Tibial nerve (tissue), 4 donors: ENCODE results near the gene ZSWIM3. TPM values are rescaled to one million over a fixed set of nuclear protein-coding genes. Genes with fewer than 3 reads are reported as not detected.
"Not testable (repeated sequence)": the region's sequence is repeated elsewhere in the genome, so short reads cannot be mapped to it uniquely, and the experiment has no call there.

Experiments
- DNase-seq, 2 donors: peaks; one replicate each; pipeline ENCODE4 v3.0.0-alpha.2; 2019; ENCODE audit warnings: low spot score in 2 of 2
- H3K27ac ChIP-seq, 4 donors: fragments of 200-600 bp; sonication (generic) in 3 of 4; one replicate each; pipeline ENCODE4 v1.5.1; 2017 to 2019; ENCODE audit warnings: mild to moderate bottlenecking in 1 of 4
- H3K27me3 ChIP-seq, 2 donors: fragments of 200-600 bp; sonication (generic) in 1 of 2; one replicate each; pipeline versions ENCODE4 v1.5.1 to v1.6.0; 2017 to 2019
- H3K36me3 ChIP-seq, 3 donors: fragments of 200-600 bp; sonication (generic); one replicate each; pipeline ENCODE4 v1.5.1; 2018 to 2019
- H3K4me1 ChIP-seq, 4 donors: fragments of 200-600 bp; sonication (generic) in 3 of 4; one replicate each; pipeline ENCODE4 v1.5.1; 2017 to 2019
- H3K4me3 ChIP-seq, 4 donors: fragments of 200-600 bp; sonication (generic) in 3 of 4; one replicate each; pipeline ENCODE4 v1.5.1; 2017 to 2019; ENCODE audit warnings: mild to moderate bottlenecking in 1 of 4, moderate library complexity in 1 of 4
- H3K9me3 ChIP-seq, 4 donors: fragments of 200-600 bp; sonication (generic) in 3 of 4; one replicate each; pipeline ENCODE4 v1.5.1; 2017 to 2019
- EP300 ChIP-seq, 2 donors: sonication (generic); formaldehyde crosslinking; IDR thresholded peaks; one replicate each; pipeline ENCODE4 v1.6.1; 2017; ENCODE audit warnings: antibody characterized with exemption in 2 of 2, mild to moderate bottlenecking in 1 of 2
- POLR2A ChIP-seq, 2 donors: fragments of 450-650 bp; IDR thresholded peaks; one replicate each; pipeline ENCODE4 v1.6.1; 2017; ENCODE audit warnings: antibody characterized with exemption in 2 of 2, mild to moderate bottlenecking in 2 of 2, moderate library complexity in 2 of 2
- WGBS, 2 donors: methylation state at CpG; one replicate each; pipeline ENCODE4 v1.1.5; 2018; 5-methylcytosine and 5-hydroxymethylcytosine counted together
- total RNA-seq, 4 donors: library from RNA; depleted of rRNA; stranded (reverse); fragments of >200 nt; gene quantifications; one replicate each; pipeline ENCODE4 v1.1.0, GENCODE V29; 2016
- TF ChIP-seq, protein P1 (sequence below), 5 experiments: fragments of 200-600 bp in 3 of 5; fragments of 450-650 bp in 2 of 5; sonication (generic) in 3 of 5; IDR thresholded peaks; one replicate each; pipeline ENCODE4 v1.5.1; 2016 to 2019; ENCODE audit warnings: antibody characterized with exemption in 5 of 5, mild to moderate bottlenecking in 3 of 5, moderate library complexity in 2 of 5

ZSWIM3 gene
- total RNA-seq, 4 donors from 2014 or later: 3.1 to 6.3 (median 4.8) TPM

DNA sequence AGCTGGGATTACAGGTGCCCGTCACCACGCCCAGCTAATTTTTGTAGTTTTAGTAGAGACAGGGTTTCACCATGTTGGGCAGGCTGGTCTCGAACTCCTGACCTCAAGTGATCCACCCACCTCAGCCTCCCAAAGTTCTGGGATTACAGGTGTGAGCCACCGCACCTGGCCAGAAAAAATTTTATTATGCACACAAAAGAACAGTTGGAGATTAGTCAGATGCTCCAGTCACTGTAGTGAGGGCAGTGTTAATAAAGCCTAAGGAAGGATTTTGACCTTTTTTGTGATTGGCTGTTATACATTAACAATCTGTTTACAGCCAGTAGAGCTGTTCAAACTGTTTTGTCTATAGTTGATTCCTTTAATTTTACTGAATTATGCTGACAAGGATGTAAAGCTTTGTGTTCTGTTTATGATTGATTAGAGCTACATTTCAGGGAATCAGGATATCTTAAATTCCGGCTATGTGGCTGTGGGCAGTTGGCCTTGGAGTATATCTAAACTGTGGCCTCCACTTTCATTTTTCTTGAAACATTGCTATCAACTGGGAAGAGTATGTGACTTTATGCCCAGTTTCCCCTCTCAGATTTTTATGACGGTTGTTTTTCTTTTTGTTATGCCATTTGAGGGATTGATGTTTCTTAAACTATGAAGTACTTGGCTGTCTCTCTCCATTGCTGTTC lies 9.9 kb downstream of the ZSWIM3 start:
- peaks cover 0 to 4% (median 0%) of the 10 kb centered on the region in 3 donors for H3K36me3 ChIP-seq
- H3K27ac ChIP-seq: no peak overlapping the region
- H3K27me3 ChIP-seq: no peaks in the 10 kb centered on the region
- DNase-seq: no peak
- no peaks in the 10 kb centered on the region for H3K9me3 ChIP-seq
- H3K4me1 ChIP-seq: no peaks in the 10 kb centered on the region
- H3K4me3 ChIP-seq: no peak overlapping the region
- TF ChIP-seq POLR2A (IDR thresholded peaks at IDR 0.05) (no peak), EP300 (IDR thresholded peaks at IDR 0.05) (no peak)
- TF ChIP-seq, protein P1, sequence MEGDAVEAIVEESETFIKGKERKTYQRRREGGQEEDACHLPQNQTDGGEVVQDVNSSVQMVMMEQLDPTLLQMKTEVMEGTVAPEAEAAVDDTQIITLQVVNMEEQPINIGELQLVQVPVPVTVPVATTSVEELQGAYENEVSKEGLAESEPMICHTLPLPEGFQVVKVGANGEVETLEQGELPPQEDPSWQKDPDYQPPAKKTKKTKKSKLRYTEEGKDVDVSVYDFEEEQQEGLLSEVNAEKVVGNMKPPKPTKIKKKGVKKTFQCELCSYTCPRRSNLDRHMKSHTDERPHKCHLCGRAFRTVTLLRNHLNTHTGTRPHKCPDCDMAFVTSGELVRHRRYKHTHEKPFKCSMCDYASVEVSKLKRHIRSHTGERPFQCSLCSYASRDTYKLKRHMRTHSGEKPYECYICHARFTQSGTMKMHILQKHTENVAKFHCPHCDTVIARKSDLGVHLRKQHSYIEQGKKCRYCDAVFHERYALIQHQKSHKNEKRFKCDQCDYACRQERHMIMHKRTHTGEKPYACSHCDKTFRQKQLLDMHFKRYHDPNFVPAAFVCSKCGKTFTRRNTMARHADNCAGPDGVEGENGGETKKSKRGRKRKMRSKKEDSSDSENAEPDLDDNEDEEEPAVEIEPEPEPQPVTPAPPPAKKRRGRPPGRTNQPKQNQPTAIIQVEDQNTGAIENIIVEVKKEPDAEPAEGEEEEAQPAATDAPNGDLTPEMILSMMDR (IDR thresholded peaks at IDR 0.05): no peak
- 83 to 91% methylated on average over 6 of the region's 6 CpGs for WGBS, 2 donors

DNA sequence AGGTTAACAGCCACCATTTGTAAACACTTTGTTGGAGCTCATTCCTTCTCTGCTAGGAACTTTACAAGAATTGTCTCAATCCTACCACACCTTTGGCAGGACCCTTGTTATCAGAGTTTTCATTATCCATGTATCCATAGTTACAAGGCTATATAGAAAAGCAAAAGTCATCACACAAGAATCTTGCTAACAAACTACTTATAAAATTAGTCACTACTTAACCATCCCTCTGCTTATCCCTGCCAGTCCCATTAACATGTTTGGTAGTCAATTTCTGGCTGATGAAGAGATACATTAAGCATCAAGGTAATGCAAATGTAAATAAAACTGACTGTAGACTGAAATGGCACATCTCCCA lies 10.4 kb downstream of the ZSWIM3 start:
- DNase-seq: no peak
- Histone ChIP-seq H3K9me3 (no peaks in the 10 kb centered on the region), H3K27ac (no peak overlapping the region), H3K4me3 (no peak overlapping the region), H3K36me3 (peaks cover 0 to 4% (median 0%) of the 10 kb centered on the region in 3 donors), H3K27me3 (no peaks in the 10 kb centered on the region), H3K4me1 (no peaks in the 10 kb centered on the region)
- TF ChIP-seq POLR2A (IDR thresholded peaks at IDR 0.05) (no peak), EP300 (IDR thresholded peaks at IDR 0.05) (no peak)
- TF ChIP-seq, protein P1 (IDR thresholded peaks at IDR 0.05): no peak

DNA sequence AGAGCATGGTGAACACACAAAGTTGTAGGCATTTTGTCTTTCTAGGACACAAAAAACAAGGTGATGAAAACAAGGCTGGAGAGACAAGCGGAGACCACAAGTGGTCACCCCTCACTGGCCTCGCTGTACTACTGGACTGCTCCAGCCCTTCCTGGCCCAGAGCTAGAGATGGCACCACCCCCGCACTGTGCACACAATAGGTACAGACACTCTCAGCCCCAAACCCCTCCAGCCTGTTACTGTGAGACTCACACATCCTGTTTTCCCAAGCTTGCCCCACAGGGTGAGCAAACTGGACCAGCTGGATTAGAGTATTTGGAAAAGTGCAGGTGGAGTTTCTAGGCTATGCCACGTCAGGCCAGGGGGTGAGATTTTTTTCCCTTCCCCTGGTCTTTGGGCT lies 15.2 kb downstream of the ZSWIM3 start:
- DNase-seq: no peak
- Histone ChIP-seq H3K36me3 (peaks cover 0 to 12% (median 0%) of the 10 kb centered on the region in 3 donors), H3K9me3 (no peaks in the 10 kb centered on the region), H3K27ac (no peak overlapping the region), H3K4me3 (no peak overlapping the region), H3K4me1 (no peaks in the 10 kb centered on the region), H3K27me3 (no peaks in the 10 kb centered on the region)
- TF ChIP-seq POLR2A (IDR thresholded peaks at IDR 0.05) (no peak), EP300 (IDR thresholded peaks at IDR 0.05) (no peak)
- TF ChIP-seq, protein P1 (IDR thresholded peaks at IDR 0.05): no peak
- WGBS, 2 donors: 85 to 92% methylated on average over 4 of the region's 4 CpGs

DNA sequence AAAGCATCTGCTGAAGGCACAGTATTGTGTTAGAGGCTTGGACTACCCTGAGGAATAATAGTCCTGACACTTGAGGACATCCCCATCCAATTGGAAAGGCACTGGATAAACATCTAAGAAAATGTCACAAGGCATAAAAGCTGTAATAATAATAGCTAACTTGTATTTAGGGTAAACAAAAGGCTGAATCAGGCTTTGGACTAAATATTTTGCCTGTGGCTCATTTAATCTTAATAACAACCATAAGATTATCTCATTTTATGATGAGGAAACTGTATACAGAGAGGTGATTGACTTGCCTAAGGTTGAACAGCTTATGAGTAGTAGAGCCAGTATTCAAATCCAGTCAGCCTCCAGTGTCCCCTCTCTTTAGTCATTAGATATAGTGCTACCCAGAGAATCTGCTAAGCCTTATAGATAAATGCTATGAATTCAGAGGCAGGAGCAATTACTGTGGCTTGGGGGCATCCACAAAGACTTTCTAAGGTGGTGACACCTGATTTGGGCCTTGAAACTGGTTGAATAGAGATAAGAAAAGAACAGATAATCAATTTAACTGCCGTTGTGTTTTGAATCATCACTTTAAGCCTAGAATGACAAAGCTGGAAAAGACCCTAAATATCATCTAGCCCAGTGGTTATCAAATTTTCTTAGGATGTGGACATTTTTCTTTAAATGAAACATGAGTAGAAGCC lies 16.1 kb downstream of the ZSWIM3 start:
- DNase-seq: no peak
- H3K27ac ChIP-seq: no peak overlapping the region
- no peak overlapping the region for H3K4me3 ChIP-seq
- H3K27me3 ChIP-seq: no peaks in the 10 kb centered on the region
- no peak for TF ChIP-seq POLR2A (IDR thresholded peaks at IDR 0.05)
- TF ChIP-seq EP300 (IDR thresholded peaks at IDR 0.05): no peak
- TF ChIP-seq, protein P1 (IDR thresholded peaks at IDR 0.05): no peak
- H3K36me3 ChIP-seq: peaks cover 0 to 21% (median 0%) of the 10 kb centered on the region in 3 donors
- no peaks in the 10 kb centered on the region for H3K9me3 ChIP-seq
- WGBS, 2 donors: 79 to 84% methylated on average over 1 of the region's 1 CpG
- peaks cover 0 to 3% (median 0%) of the 10 kb centered on the region in 4 donors for H3K4me1 ChIP-seq

DNA sequence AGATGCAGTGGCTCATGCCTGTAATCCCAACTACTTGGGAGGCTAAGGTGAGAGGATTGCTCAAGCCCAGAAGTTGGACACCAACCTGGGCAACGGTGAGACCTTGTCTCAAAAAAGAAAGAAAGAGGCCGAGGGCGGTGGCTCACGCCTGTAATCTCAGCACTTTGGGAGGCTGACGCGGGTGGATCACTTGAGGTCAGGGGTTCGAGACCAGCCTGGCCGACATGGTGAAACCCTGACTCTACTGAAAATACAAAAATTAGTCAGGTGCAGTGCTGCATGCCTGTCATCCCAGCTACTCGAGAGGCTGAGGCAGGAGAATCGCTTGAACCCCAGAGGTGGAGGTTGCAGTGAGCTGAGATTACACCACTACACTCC lies 16.7 kb downstream of the ZSWIM3 start:
- not testable (repeated sequence) for H3K27ac ChIP-seq, H3K9me3 ChIP-seq, DNase-seq, H3K4me3 ChIP-seq, H3K4me1 ChIP-seq, H3K27me3 ChIP-seq
- H3K36me3 ChIP-seq: peaks cover 0 to 27% (median 0%) of the 10 kb centered on the region in 3 donors
- WGBS, 2 donors: 92% methylated on average over 10 of the region's 10 CpGs
